ENCODE measurements around the gene ZC3H15.

- TF ChIP-seq, protein P1, sequence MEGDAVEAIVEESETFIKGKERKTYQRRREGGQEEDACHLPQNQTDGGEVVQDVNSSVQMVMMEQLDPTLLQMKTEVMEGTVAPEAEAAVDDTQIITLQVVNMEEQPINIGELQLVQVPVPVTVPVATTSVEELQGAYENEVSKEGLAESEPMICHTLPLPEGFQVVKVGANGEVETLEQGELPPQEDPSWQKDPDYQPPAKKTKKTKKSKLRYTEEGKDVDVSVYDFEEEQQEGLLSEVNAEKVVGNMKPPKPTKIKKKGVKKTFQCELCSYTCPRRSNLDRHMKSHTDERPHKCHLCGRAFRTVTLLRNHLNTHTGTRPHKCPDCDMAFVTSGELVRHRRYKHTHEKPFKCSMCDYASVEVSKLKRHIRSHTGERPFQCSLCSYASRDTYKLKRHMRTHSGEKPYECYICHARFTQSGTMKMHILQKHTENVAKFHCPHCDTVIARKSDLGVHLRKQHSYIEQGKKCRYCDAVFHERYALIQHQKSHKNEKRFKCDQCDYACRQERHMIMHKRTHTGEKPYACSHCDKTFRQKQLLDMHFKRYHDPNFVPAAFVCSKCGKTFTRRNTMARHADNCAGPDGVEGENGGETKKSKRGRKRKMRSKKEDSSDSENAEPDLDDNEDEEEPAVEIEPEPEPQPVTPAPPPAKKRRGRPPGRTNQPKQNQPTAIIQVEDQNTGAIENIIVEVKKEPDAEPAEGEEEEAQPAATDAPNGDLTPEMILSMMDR (conservative IDR thresholded peaks at IDR 0.05 in 1 of 2, IDR thresholded peaks at IDR 0.05 in 1 of 2; ENCODE audit: extremely low read depth in 1 of 2, insufficient read depth in 1 of 2, low read depth in 1 of 2, low read length in 2 of 2): no peak
- TF ChIP-seq EZH2 (IDR thresholded peaks at IDR 0.05; ENCODE audit: borderline replicate concordance, low read length): no peak
Measured at GRCh38 chr2:186485576-186485870, 537 bp upstream of the ZC3H15 start.
